GM12892 (cell line): Measurements from ENCODE around the gene GRM4.

ENCODE experiments used
- DNase-seq: peaks from one replicate; pipeline ENCODE4 v3.0.0; 2011; ENCODE audit not compliant: insufficient read length
- FAIRE-seq: peaks from 2 replicates; lab custom pipeline; 2011; peaks lifted over from hg19 to GRCh38; lab: Jason Lieb, UNC
- POLR2A ChIP-seq: IDR thresholded peaks from 2 replicates; pipeline ENCODE4 v1.6.1; 2011; ENCODE audit warnings: low read depth, low read length, control low read depth
- POLR2AphosphoS5 ChIP-seq: IDR thresholded peaks from 2 replicates; pipeline ENCODE4 v1.6.1; 2011; ENCODE audit warnings: low read depth, low read length, control low read depth
- TAF1 ChIP-seq: IDR thresholded peaks from 2 replicates; pipeline ENCODE4 v1.6.1; 2011; ENCODE audit warnings: low read depth, mild to moderate bottlenecking, control low read depth, low read length, borderline replicate concordance

Gene GRM4

DNA sequence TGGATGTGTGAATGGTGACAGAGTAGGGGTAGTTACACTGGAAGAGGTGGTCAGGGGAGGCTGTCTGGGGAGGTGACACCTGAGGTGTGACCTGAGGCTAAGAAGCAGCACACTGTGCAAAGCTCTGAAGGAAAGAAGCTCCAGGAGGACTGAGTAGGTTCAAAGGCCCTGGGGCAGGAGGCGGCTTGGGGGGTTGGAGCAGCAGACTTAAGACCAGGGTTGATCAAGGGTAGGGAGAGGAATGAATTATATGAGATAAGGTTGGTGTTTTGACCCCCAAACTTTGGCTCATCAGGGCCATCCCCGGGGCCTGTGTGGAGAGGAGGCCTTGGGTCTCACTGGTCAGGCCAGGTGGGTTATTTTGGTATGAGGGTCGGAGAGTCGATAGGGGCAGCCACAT is 166.1 kb downstream of the GRM4 start:
- TF ChIP-seq POLR2AphosphoS5 (no peak), TAF1 (no peak), POLR2A (no peak)
- DNase-seq (peak; percentile 6), FAIRE-seq (no peak)

DNA sequence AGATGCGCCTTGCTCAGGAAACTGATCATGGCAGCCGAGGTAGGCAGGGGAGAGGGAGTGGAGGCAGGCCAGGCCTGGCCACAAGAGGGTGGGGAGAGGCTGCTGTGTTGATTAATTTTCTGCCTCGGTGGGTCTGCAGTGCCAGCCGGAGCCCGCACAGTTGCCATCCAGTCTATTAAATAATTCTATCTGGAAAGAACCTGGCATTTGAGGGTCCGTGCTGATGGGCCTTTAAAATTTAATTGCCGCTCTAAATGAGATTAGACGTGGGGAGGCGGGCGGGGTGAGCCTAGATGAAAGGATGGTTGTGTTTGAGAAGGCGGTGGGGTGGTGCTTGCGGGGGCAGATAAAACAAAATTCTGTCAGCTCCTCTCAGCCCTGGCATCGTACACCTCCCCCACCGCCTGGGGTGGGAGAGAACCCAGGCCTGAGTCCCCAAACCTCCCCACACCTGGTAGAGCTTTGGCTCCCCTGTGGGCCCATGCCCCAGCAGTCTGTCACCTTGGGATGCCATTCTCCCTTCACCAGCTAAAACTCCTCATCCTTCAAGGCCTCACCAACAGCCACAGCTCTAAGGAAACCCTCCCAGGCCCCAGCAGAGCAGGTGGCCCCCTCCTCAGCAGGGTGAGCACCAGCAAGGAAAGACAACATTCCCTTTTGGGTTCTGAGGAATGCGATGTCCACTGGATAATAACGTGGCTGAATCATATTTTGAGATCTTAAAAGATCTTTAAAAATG is 167.3 kb downstream of the GRM4 start:
- DNase-seq (peak; percentile 10), FAIRE-seq (no peak)
- TF ChIP-seq TAF1 (no peak), POLR2AphosphoS5 (no peak), POLR2A (no peak)

DNA sequence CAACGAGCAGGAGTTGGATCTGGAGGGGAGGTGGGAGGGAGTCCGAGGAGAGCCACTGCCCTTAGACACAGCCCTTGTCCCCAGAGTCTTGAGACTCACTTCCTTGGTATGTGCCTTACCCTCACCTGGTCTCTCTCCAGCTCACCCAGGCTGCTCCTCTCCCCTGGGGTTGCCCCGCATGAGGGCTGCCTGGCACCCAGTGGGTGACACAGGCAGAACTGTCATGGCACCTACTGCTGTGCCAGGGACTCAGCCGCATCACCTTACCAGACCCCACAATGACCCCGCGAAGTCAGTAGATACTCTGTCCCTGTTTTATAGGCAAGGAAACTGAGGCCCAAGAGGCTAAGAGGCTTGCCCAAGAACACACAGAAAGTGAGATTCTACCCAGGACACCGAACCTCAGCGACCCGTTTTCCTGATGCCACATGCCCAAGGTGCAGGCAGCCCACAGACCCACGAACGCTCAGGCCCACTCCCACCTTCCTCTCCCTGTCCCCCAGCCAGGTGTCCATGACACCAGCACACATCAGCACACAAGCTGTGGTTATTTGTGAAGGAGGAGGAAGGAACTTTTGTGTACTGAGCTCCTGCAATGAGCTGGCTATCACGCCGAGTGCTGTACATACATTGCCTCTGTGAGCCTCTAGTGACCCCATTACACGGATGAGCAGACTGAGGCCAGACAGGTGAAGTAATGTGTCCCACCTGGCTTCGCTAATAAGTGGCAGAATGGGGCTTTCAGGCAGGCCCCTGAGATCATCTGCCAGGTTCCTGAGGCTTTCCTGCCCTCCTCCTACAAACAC is 168.1 kb downstream of the GRM4 start:
- FAIRE-seq (no peak), DNase-seq (peak; percentile 3)
- TF ChIP-seq POLR2AphosphoS5 (no peak), TAF1 (no peak), POLR2A (no peak)

DNA sequence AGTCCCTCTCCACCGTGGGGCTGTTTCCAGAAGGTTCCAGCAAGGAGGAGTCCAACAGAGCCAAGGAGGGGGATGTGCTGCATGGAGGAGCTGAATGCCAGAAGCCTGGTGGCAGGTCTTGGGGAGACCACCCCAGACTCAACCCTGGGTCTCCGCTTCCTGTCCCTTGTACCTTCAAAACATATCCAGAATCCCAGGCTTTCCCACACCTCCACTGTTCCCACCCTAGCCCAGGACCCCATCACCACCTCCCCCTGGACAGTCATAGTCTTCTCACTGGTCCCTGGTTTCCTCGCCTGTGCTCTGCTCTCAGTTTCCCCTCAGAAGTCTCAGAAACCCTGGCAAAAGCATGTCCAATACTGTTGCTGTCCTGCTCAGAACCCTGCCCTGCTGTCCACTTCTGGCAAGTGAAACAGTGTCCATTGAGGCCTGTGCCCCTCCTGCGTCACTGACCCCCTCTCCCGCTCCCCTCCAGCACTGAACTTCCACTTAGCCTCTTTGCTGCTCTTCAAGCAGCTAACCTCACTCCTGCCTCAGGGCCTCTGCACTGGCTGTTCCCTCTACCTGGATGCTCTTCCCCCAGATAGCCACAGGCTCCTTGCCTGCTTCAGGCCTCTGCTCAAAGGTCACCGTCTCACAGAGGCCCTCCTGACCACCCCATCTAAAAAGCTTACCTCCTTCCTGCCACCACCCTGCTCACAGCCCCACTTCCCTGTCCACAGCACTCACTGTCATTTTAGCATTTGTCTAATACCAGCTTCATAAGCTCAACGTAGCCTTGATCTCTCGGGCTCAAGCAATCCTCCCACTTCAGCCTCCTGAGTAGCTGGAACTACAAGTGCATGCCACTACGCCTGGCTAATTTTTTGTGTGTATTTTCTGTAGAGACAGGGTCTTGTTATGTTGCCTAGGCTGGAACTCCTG is 169.2 kb downstream of the GRM4 start:
- FAIRE-seq (no peak), DNase-seq (peak; percentile 4)
- TF ChIP-seq POLR2A (no peak), POLR2AphosphoS5 (no peak), TAF1 (no peak)

DNA sequence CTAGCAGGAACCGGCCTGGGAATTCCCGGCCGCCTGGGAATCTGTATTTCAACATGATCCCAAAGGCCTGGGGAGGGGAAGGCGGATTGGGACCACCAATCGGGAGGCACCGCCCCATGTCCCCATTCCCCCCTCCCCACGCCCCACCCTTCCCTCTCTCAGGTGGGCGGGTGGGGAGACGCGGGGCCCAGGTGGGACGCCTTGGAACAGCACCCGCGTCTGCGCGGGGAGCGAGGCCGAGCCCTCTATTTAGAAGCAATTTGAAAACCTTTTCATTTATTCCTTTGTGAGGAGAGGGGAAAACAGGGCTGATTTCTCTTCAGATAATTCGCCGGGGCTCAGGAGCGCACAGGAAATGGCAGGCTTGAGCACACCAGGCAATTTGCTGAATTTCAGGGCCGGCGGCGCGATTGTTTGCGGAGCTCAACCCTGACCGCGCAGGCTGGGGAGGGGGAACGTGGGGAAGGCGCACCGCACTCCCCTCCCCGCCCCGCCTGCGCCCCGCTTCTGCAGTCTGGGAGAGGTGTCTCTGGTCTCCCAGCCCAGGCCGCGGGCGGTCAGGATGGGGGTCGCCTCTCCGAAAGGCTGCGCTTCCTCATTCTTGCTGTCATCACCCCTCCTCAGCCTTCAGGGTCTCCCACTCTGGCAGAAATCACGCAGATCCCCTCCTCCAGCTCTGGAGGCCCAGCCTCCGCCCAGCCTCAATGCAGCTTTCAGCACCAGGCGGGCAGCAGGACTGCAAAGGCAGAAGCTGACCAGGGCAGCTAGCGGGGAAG is 170.0 kb downstream of the GRM4 start:
- TF ChIP-seq POLR2A (no peak), POLR2AphosphoS5 (no peak), TAF1 (no peak)
- DNase-seq (peak; percentile 2), FAIRE-seq (no peak)

DNA sequence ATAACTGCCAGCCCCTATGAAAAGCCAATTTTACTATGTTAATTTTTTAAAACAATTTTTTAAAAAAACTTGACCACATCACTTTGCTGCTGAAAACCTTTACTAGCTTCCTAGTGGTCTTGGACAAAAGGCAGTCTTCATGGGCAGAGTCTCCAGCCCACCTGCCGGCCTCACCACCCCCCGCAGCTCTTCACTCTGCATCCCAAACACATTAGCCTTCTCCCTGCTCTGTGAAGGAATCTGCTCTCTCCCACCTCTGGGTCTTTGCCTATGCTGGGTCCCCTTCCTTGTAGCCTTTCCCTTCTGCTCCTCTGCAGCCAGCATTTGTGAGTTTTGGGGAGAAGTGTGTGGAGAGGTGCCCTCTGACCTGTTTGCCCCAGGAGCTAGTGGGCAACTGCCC is 171.4 kb downstream of the GRM4 start:
- TF ChIP-seq POLR2A (no peak), TAF1 (no peak), POLR2AphosphoS5 (no peak)
- FAIRE-seq (no peak), DNase-seq (peak; percentile 2)

DNA sequence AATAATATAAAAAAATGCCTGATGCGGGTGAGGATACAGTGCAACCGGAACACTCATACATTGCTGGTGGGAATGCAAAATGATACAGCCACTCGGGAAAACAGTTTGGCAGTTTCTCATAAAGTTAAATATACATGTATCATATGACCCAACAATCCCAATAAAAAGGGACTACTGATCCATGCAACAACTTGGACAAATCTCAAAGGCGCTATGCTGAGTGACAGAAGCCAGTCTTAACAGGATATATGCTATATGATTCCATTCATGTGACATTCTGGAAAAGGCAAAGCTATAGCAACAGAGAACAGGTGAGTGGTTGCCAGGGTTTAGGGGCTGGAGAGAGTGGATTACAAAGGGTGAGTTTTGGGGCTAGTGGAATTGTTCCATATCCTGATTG is 171.9 kb downstream of the GRM4 start:
- no peak for FAIRE-seq
- TF ChIP-seq TAF1 (no peak), POLR2A (no peak), POLR2AphosphoS5 (no peak)
- no peak for DNase-seq

DNA sequence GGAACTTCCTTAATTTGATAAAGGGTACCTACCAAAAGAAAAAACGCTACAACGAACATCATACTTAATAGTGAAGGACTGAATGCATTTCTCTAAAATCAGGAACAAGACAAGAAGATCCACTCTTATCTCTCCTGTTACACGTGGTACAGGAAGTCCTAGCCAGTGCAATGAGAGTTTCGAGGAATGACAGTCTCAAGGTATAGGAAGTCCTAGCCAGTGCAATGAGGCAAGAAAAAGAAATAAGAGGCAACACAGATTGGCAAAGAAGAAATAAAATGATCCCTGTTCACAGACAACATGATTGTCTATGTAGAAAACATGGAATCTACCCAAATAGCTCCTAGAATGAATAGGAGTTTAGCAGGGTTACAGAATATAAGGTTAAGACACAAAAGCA is 174.3 kb downstream of the GRM4 start:
- DNase-seq (no peak), FAIRE-seq (no peak)
- no peak for TF ChIP-seq POLR2AphosphoS5
